HEK293 (cell line): Measurements from ENCODE around the gene HUNK.

Source experiments
- CTCF ChIA-PET: fragments of 350-600 bp; formaldehyde crosslinking; extraction: SDS; loops from one replicate; lab custom pipeline; 2021; ENCODE audit warnings: antibody characterized with exemption; lab: Yijun Ruan, JAX
- POLR2A ChIA-PET: fragments of 300-600 bp; formaldehyde crosslinking; extraction: SDS; loops from one replicate; lab custom pipeline; 2020; ENCODE audit warnings: antibody characterized with exemption, inconsistent platforms; lab: Yijun Ruan, JAX
- H3K27ac ChIP-seq: fragments of 200-500 bp; sonication (Bioruptor generic); 2 replicates; pipeline ENCODE4 v1.5.1; 2014; ENCODE audit warnings: low read depth, low read length, control low read depth, inconsistent platforms; ENCODE audit errors: extremely low read depth
- H3K36me3 ChIP-seq, 2 experiments: fragments of 200-500 bp in 1 of 2; sonication (Bioruptor generic) in 1 of 2; 1 replicate in 1 of 2; 2 replicates in 1 of 2; pipeline ENCODE4 v1.5.1; 2014 to 2017; ENCODE audit warnings: inconsistent platforms in 2 of 2, low read length in 2 of 2; ENCODE audit not compliant: control insufficient read depth in 2 of 2, insufficient read depth in 1 of 2
- H3K4me1 ChIP-seq: fragments of 200-500 bp; sonication (Bioruptor generic); 2 replicates; pipeline ENCODE4 v1.5.1; 2014; ENCODE audit warnings: mild to moderate bottlenecking, low read length, inconsistent platforms; ENCODE audit not compliant: control insufficient read depth, insufficient read depth
- H3K4me3 ChIP-seq: 2 replicates; pipeline ENCODE4 v1.5.1; 2011; ENCODE audit warnings: low read depth, mild to moderate bottlenecking, control low read depth, low read length, moderate library complexity
- H3K9me3 ChIP-seq: fragments of 200-500 bp; sonication (Bioruptor generic); 2 replicates; pipeline ENCODE4 v1.5.1; 2014; ENCODE audit warnings: low read depth, low read length, inconsistent platforms; ENCODE audit not compliant: control insufficient read depth, insufficient read depth
- ELK4 ChIP-seq: IDR thresholded peaks from 2 replicates; pipeline ENCODE4 v1.6.1; 2011; ENCODE audit warnings: mild to moderate bottlenecking, low read depth, low read length, borderline replicate concordance
- GLI4 ChIP-seq: fragments of 450-650 bp; formaldehyde crosslinking; IDR thresholded peaks from 2 replicates; pipeline ENCODE4 v1.5.1; 2016; ENCODE audit warnings: missing biosample characterization, missing genetic modification characterization
- KLF10 ChIP-seq: fragments of 450-650 bp; IDR thresholded peaks from 2 replicates; pipeline ENCODE4 v1.5.1; 2018; ENCODE audit warnings: missing biosample characterization, mild to moderate bottlenecking, missing genetic modification characterization
- KLF17 ChIP-seq: fragments of 450-650 bp; formaldehyde crosslinking; IDR thresholded peaks from 2 replicates; pipeline ENCODE4 v1.5.1; 2016; ENCODE audit warnings: missing biosample characterization, missing genetic modification characterization
- PRDM4 ChIP-seq: fragments of 450-650 bp; formaldehyde crosslinking; IDR thresholded peaks from 2 replicates; pipeline ENCODE4 v1.5.1; 2017; ENCODE audit warnings: missing biosample characterization, missing genetic modification characterization
- ZBTB1 ChIP-seq: fragments of 450-650 bp; formaldehyde crosslinking; IDR thresholded peaks from 2 replicates; pipeline ENCODE4 v1.5.1; 2016; ENCODE audit warnings: missing biosample characterization, missing genetic modification characterization
- ZBTB49 ChIP-seq: fragments of 450-650 bp; formaldehyde crosslinking; IDR thresholded peaks from 2 replicates; pipeline ENCODE4 v1.5.1; 2016; ENCODE audit warnings: missing biosample characterization, missing genetic modification characterization, low read depth
- ZNF174 ChIP-seq: fragments of 450-650 bp; formaldehyde crosslinking; IDR thresholded peaks from 2 replicates; pipeline ENCODE4 v1.5.0; 2017; ENCODE audit warnings: missing biosample characterization, mild to moderate bottlenecking, missing genetic modification characterization
- ZNF175 ChIP-seq: fragments of 450-650 bp; formaldehyde crosslinking; IDR thresholded peaks from 2 replicates; pipeline ENCODE4 v1.5.1; 2016; ENCODE audit warnings: missing biosample characterization, missing genetic modification characterization
- ZNF266 ChIP-seq: fragments of 450-650 bp; formaldehyde crosslinking; IDR thresholded peaks from 2 replicates; pipeline ENCODE4 v1.5.1; 2016; ENCODE audit warnings: missing biosample characterization, missing genetic modification characterization, low read depth
- ZNF324 ChIP-seq: fragments of 450-650 bp; formaldehyde crosslinking; IDR thresholded peaks from 2 replicates; pipeline ENCODE4 v1.5.1; 2016; ENCODE audit warnings: missing biosample characterization, missing genetic modification characterization
- ZNF350 ChIP-seq: fragments of 450-650 bp; formaldehyde crosslinking; IDR thresholded peaks from 2 replicates; pipeline ENCODE4 v1.5.0; 2017; ENCODE audit warnings: missing biosample characterization, mild to moderate bottlenecking, missing genetic modification characterization
- ZNF449 ChIP-seq: fragments of 450-650 bp; formaldehyde crosslinking; IDR thresholded peaks from 2 replicates; pipeline ENCODE4 v1.5.1; 2017; ENCODE audit warnings: missing biosample characterization, mild to moderate bottlenecking, missing genetic modification characterization, moderate library complexity
- ZNF571 ChIP-seq: fragments of 450-650 bp; formaldehyde crosslinking; IDR thresholded peaks from 2 replicates; pipeline ENCODE4 v1.5.0; 2017; ENCODE audit warnings: missing biosample characterization, missing genetic modification characterization
- ZNF610 ChIP-seq: fragments of 450-650 bp; formaldehyde crosslinking; IDR thresholded peaks from 2 replicates; pipeline ENCODE4 v1.5.1; 2016; ENCODE audit warnings: missing biosample characterization, missing genetic modification characterization, borderline replicate concordance
- ZNF621 ChIP-seq: fragments of 450-650 bp; formaldehyde crosslinking; IDR thresholded peaks from 2 replicates; pipeline ENCODE4 v1.5.1; 2017; ENCODE audit warnings: missing biosample characterization, missing genetic modification characterization
- ZNF624 ChIP-seq: fragments of 450-650 bp; formaldehyde crosslinking; IDR thresholded peaks from 2 replicates; pipeline ENCODE4 v1.5.1; 2017; ENCODE audit warnings: missing biosample characterization, missing genetic modification characterization
- ZNF777 ChIP-seq: fragments of 450-650 bp; formaldehyde crosslinking; IDR thresholded peaks from 2 replicates; pipeline ENCODE4 v1.5.1; 2017; ENCODE audit warnings: missing biosample characterization, missing genetic modification characterization, borderline replicate concordance
- ZNF785 ChIP-seq: fragments of 450-650 bp; formaldehyde crosslinking; IDR thresholded peaks from 2 replicates; pipeline ENCODE4 v1.5.1; 2016; ENCODE audit warnings: missing biosample characterization, missing genetic modification characterization
- ZSCAN30 ChIP-seq: fragments of 450-650 bp; IDR thresholded peaks from 2 replicates; pipeline ENCODE4 v1.5.1; 2018; ENCODE audit warnings: missing biosample characterization, mild to moderate bottlenecking, missing genetic modification characterization, moderate library complexity

HUNK gene

GRCh38 chr21:31921079-31921478, 48.3 kb downstream of the HUNK start (continued):
- no peak for TF ChIP-seq ZBTB49 (tag by site-specific recombination)
- TF ChIP-seq ZNF266, result no peak
- no peak for TF ChIP-seq ZNF324 (tag by site-specific recombination)
- TF ChIP-seq, all 188 proteins: peak for 0

- H3K4me3 ChIP-seq, result no peak overlapping the region
- POLR2A ChIA-PET, result no interaction called here
- H3K4me1 ChIP-seq, result no peaks in the 10 kb centered on the region
- peaks cover 4 to 10% of the 10 kb centered on the region in 2 experiments; a peak in 2 of 3 replicates for H3K36me3 ChIP-seq
- CTCF ChIA-PET, result no interaction called here
- H3K9me3 ChIP-seq, result 0 out of 2 replicates have a peak, but pooled peaks cover 4% of the 10 kb centered on the region
- no peak overlapping the region for H3K27ac ChIP-seq
- TF ChIP-seq ELK4, result no peak
- TF ChIP-seq ZNF610 (tag by site-specific recombination), result no peak
- no peak for TF ChIP-seq ZNF449 (tag by site-specific recombination)
- no peak for TF ChIP-seq ZNF571 (tag by site-specific recombination)
- TF ChIP-seq ZSCAN30 (tag by site-specific recombination), result no peak
- no peak for TF ChIP-seq ZNF175 (tag by site-specific recombination)
- TF ChIP-seq KLF10, result no peak
- no peak for TF ChIP-seq ZNF174
- no peak for TF ChIP-seq ZNF777 (tag by site-specific recombination)
- TF ChIP-seq KLF17 (tag by site-specific recombination), result no peak
- no peak for TF ChIP-seq PRDM4 (tag by site-specific recombination)
- TF ChIP-seq ZBTB1, result no peak
- no peak for TF ChIP-seq ZNF785 (tag by site-specific recombination)
- TF ChIP-seq ZNF621 (tag by site-specific recombination), result no peak
- no peak for TF ChIP-seq ZNF624 (tag by site-specific recombination)
- no peak for TF ChIP-seq ZNF350 (tag by site-specific recombination)
- no peak for TF ChIP-seq GLI4 (tag by site-specific recombination)
These were observed 50.1 kb downstream of the HUNK start for GRCh38 chr21:31922881-31923280.
